ENCODE measurements around the gene TMPRSS3.

The TMPRSS3 gene

GRCh38 chr21:42390193-42390592 lies 5.7 kb downstream of the TMPRSS3 start:
- FAIRE-seq = no peak
- no peak for TF ChIP-seq CTCF (IDR thresholded peaks at IDR 0.05; ENCODE audit: insufficient read depth, missing control alignments)
- no peak for DNase-seq (ENCODE audit: insufficient read length, low spot score)

GRCh38 chr21:42389449-42389835 lies 6.4 kb downstream of the TMPRSS3 start:
- no peak for TF ChIP-seq CTCF (IDR thresholded peaks at IDR 0.05; ENCODE audit: insufficient read depth, missing control alignments)
- FAIRE-seq (no peak), DNase-seq (ENCODE audit: insufficient read length, low spot score) (no peak)

- TF ChIP-seq CTCF (IDR thresholded peaks at IDR 0.05; ENCODE audit: insufficient read depth, missing control alignments) = no peak
- DNase-seq (ENCODE audit: insufficient read length, low spot score) = no peak
- no peak for FAIRE-seq
Measured at GRCh38 chr21:42388740-42389448, 7.0 kb downstream of the TMPRSS3 start.

- DNase-seq (ENCODE audit: insufficient read length, low spot score) = no peak
- no peak for FAIRE-seq
- no peak for TF ChIP-seq CTCF (IDR thresholded peaks at IDR 0.05; ENCODE audit: insufficient read depth, missing control alignments)
Measured at GRCh38 chr21:42387843-42388340, 8.0 kb downstream of the TMPRSS3 start.

- no peak for TF ChIP-seq CTCF (IDR thresholded peaks at IDR 0.05; ENCODE audit: insufficient read depth, missing control alignments)
- FAIRE-seq (no peak), DNase-seq (ENCODE audit: insufficient read length, low spot score) (no peak)
Measured at GRCh38 chr21:42387164-42387563, 8.7 kb downstream of the TMPRSS3 start.

GRCh38 chr21:42386034-42386591 lies 9.7 kb downstream of the TMPRSS3 start:
- DNase-seq (ENCODE audit: insufficient read length, low spot score) (no peak), FAIRE-seq (no peak)
- TF ChIP-seq CTCF (IDR thresholded peaks at IDR 0.05; ENCODE audit: insufficient read depth, missing control alignments) = no peak

- no peak for TF ChIP-seq CTCF (IDR thresholded peaks at IDR 0.05; ENCODE audit: insufficient read depth, missing control alignments)
- no peak for FAIRE-seq
- DNase-seq (ENCODE audit: insufficient read length, low spot score) = no peak
Measured at GRCh38 chr21:42385619-42386018, 10.2 kb downstream of the TMPRSS3 start.
